Measurements from ENCODE around the gene ATRAID. TPM values are rescaled to one million over a fixed set of nuclear protein-coding genes. Genes with fewer than 3 reads are reported as not detected.

Gene ATRAID
- total and polyA plus RNA-seq, 10 of the 15 experiments (the other 5 are each of a cell fraction or from before 2014, with no cell fraction given), result 65.6 to 180 (median 120) TPM

GRCh38 chr2:27250652-27251379 lies 39.0 kb downstream of the ATRAID start (continued):
- TF ChIP-seq ZBTB4 (CRISPR knock-in tag; IDR thresholded peaks at IDR 0.05), result no peak

GRCh38 chr2:27251766-27252165 lies 39.9 kb downstream of the ATRAID start:
- POLR2A ChIA-PET, result no interaction called here
- in situ Hi-C loops (cut with MboI), result no loop called here

More at GRCh38 chr2:27251766-27252165, 39.9 kb downstream of the ATRAID start:
- DNase-seq (ENCODE audit: low read depth, low spot score) (no peak), ATAC-seq (no peak), FAIRE-seq (no peak)
- no peaks in the 10 kb centered on the region for H3K36me3 ChIP-seq (ENCODE audit: control insufficient read depth in 2 of 2, insufficient read depth in 2 of 2, low read length in 1 of 2)
- H3K4me2 ChIP-seq (ENCODE audit: control insufficient read depth, insufficient read depth), result no peak overlapping the region
- ChIA-PET SMC1A (ENCODE audit: uncharacterized antibody, unreplicated experiment) (interaction anchor here (1.2 to 1.6 kb wide), 2 partner anchors 29 to 51 kb away, joined by 3 to 7 read pairs; no protein-coding TSS in a partner anchor), RAD21 (ENCODE audit: unreplicated experiment) (interaction anchor here (1.5 kb wide), 1 partner anchor 27 kb away, joined by 8 read pairs; no protein-coding TSS in a partner anchor), CTCF (interaction anchor here (0.6 to 5.0 kb wide), 4 partner anchors 24 to 154 kb away, joined by 3 to 58 read pairs (median 8); partner anchors contain the start of gene TRIM54)
- no peaks in the 10 kb centered on the region for H4K20me1 ChIP-seq (ENCODE audit: control insufficient read depth, insufficient read depth)
- H3K9me3 ChIP-seq (replicated peaks; ENCODE audit: control insufficient read depth, insufficient read depth, low read length), result no peaks in the 10 kb centered on the region
- TF ChIP-seq IRF5 (IDR thresholded peaks at IDR 0.05; ENCODE audit: borderline replicate concordance) (no peak), SREBF2 (IDR thresholded peaks at IDR 0.05; ENCODE audit: low read length) (no peak), NR2C1 (IDR thresholded peaks at IDR 0.05) (no peak), ZNF24 (IDR thresholded peaks at IDR 0.05) (no peak), RAD21 (IDR thresholded peaks at IDR 0.05; ENCODE audit: insufficient read depth, low read depth, low read length) (no peak), NR2C2 (IDR thresholded peaks at IDR 0.05; ENCODE audit: borderline replicate concordance, control insufficient read depth, insufficient read length, low read depth) (no peak), RB1 (IDR thresholded peaks at IDR 0.05; ENCODE audit: borderline replicate concordance) (no peak), ASH2L (IDR thresholded peaks at IDR 0.05; ENCODE audit: borderline replicate concordance, low read depth) (no peak), CHD1 (IDR thresholded peaks at IDR 0.05; ENCODE audit: low read depth, low read length) (no peak)
- H3K9ac ChIP-seq (ENCODE audit: control insufficient read depth, insufficient read depth, low read length), result no peak overlapping the region
- BruUV-seq (replicated peaks), result no TSS peak
- H3K79me2 ChIP-seq (ENCODE audit: control insufficient read depth, insufficient read depth, low read length), result no peaks in the 10 kb centered on the region
- no peaks in the 10 kb centered on the region for H3K4me1 ChIP-seq (ENCODE audit: control insufficient read depth, insufficient read depth, low read length)
- no peak overlapping the region for H3K4me3 ChIP-seq
- H3K27me3 ChIP-seq (replicated peaks in 1 of 2; ENCODE audit: control insufficient read depth in 2 of 2, insufficient read depth in 2 of 2, low read length in 1 of 2), result peaks cover 2 to 6% of the 10 kb centered on the region in 2 experiments; a peak in 3 of 4 replicates
- no peak overlapping the region for H3K27ac ChIP-seq (ENCODE audit: control insufficient read depth, insufficient read depth)
- intact Hi-C loops (cut with micrococcal nuclease; ENCODE audit: unreplicated experiment), result no loop called here
- H2AFZ ChIP-seq (ENCODE audit: control insufficient read depth, low read depth, low read length), result no peak overlapping the region
- 49% methylated on average over 13 of the region's 13 CpGs for WGBS (ENCODE audit: insufficient coverage, insufficient replicate concordance, low lambda C conversion rate, missing lambda C conversion rate)

All from GM12878 (cell line).